Fibroblast of skin of abdomen (primary cell): Measurements from ENCODE around the gene RPAP2. TPM values are rescaled to one million over a fixed set of nuclear protein-coding genes. Genes with fewer than 3 reads are reported as not detected.
A peak's percentile ranks its signal among the peaks of the same experiment; 100 is the strongest.
"Not testable (repeated sequence)": the region's sequence is repeated elsewhere in the genome, so short reads cannot be mapped to it uniquely, and the experiment has no call there.

Experiments used
- DNase-seq: peaks from one replicate; pipeline ENCODE4 v3.0.0-alpha.2; 2013
- polyA plus RNA-seq, 2 experiments: library from polyadenylated mRNA; unstranded; fragments of 120-200 nt; gene quantifications; one replicate each; pipeline ENCODE4 v1.2.1, GENCODE V29; 2013; ENCODE audit not compliant: insufficient read length in 2 of 2

RPAP2 gene
- polyA plus RNA-seq (2013, experiment 1 of 2; ENCODE audit: insufficient read length), result 17.8 TPM
- 17.4 TPM for polyA plus RNA-seq (2013, experiment 2 of 2; ENCODE audit: insufficient read length)

DNA sequence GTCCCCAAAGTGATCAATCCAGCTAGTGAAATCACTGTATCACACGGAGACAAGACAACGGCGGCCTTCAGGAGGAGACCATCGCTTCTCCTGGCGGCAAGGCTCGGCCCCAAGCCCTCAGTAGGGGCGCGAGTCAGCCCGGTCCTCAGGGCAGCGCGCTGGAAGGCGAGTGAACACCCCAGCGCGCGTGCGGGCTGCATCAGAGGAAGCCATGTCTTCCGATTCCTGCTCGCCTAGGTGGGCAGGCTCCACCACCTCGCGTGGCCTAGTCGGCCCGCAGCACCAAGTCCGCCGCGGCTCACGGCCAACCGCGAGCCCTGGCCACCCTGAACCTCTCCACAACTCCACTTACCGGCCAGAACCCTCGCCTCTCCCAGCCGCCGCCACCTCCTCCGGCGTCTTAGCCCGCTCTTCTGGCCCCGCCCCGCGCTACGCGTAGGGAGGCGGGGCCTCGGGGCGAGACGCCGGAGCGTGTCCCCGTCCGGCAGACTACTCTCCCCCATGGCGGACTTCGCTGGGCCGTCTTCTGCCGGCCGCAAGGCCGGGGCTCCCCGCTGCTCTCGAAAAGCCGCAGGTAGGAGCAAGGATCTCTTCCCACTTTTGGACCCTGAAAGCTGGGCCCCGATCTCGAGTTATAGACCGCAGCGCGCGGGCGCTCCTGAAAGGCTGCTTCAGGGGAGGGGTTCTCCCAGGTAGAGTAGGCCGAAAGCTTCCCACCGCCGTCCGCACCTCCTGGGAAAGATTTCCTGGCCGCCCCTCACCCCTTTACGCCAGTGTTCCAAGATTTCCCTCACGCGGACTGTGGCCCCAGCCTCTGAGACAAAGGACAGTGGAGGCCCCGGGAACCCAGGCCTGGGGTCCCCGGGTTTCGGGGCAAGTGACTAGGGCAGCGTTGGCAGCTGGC lies at the start of gene RPAP2, which contains the start of gene GLMN:
TSS of gene RPAP2 (plus strand) at position 487 of the 904 bp plus-strand sequence. CDS start at position 502, 15 bp downstream.
TSS of gene GLMN (minus strand) at position 415 of the 904 bp plus-strand sequence. CDS start 988 bp downstream, outside the sequence.
- peak; percentile 84 for DNase-seq

DNA sequence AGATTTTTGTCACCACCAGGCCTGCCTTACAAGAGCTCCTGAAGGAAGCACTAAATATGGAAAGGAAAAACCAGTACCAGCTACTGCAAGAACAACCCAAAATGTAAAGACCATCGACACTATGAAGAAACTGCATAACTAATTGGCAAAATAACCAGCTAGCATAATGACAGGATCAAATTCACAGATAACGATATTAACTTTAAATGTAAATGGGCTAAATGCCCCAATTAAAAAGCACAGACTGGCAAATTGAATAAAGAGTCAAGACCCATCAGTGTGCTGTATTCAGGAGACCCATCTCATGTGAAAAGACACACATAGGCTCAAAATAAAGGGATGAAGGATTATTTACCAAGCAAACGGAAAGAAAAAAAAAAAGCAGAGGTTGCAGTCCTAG lies 44.1 kb upstream of the RPAP2 start:
- DNase-seq, result not testable (repeated sequence)

DNA sequence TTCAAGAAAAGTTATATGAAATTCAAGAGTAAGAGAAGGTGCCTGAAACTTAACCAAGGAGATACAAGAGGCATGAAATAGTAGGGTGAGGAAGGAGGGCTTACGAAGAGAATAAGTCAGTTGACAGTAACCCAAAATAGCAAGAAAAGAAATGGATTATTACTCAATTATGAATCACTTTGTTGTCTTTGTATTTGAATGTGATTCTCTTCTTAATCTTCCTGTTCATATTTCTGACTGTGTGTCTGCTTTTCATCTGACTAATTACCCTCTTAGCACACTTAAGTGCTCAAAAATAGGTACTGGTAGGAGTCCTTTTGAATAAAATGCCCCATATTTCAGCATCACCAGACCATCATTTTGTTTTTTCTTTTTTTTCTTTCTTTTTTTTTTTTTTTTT lies 39.5 kb upstream of the RPAP2 start:
- DNase-seq, result no peak

DNA sequence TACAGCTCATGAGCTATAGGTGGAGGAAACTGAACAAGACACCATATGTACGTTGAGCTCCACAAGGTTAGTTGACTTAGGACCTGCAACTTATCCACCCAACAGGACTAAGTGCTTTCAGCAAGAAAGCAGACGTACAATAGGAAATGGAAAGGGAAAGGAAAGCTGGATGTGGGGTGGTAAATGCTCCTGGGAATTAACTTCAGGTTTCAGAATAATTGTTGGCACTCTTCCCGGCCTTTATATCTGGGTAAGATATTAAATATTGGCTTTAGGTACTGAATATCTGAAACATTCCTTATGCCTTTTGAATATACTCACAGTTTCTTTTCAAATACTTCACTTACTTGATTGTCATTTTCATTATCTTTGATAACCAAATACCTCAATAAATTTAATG lies 36.3 kb upstream of the RPAP2 start:
- DNase-seq, result no peak

DNA sequence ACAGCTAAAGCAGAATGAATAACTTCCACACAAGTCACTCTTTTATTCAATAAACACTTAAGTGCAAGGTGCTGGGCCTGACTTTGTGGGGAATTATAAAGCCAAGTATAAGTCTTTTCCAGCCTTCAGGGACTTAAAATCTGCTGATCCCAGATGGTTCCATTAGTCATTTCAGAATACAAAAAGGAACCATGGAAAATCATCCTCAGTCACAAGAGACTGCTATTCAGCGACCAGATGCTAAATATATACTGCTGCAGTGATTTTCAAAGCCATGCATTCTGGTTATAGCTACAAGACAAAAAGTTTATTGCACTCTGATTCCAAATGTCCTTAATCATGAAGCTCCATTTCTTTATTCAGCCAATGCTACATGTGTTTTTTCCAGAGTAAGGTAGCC lies 25.8 kb upstream of the RPAP2 start:
- DNase-seq, result no peak

DNA sequence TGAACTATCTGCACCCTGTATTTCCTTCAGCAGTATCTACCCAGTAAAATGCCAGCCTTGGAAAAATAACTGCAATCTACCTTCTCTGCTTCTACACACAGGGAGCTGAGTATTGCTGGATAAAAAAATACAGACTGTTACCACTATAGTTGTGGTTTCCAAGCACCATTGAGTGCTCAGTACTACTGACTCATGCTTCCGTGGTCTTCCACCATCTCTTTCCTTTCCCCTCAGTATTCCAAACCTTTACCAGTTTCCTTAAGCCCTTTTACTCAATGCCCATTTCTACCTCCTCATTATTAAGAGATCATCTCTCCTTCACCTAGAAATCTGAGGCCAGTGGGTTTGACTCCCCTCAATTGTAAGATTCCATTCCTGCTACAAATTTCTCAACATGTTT lies 23.9 kb upstream of the RPAP2 start:
- peak; percentile 31 for DNase-seq

DNA sequence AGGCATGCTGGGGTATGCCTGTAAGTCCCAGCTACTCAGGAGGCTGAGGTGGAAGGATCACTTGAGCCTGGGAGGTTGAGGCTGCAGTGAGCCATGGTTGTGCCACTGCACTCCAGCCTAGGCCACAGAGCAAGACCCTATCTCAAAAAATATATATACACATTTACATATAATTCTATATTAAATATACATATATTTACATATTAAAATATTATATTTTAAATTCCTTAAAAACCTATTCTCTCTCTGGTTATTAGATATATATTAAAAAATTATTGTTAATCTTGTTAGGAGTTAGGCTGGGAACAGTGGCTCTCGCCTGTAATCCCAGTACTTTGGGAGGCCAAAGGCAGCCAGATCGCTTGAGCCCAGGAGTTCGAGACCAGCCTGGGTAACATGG lies 22.8 kb upstream of the RPAP2 start:
- no peak for DNase-seq

DNA sequence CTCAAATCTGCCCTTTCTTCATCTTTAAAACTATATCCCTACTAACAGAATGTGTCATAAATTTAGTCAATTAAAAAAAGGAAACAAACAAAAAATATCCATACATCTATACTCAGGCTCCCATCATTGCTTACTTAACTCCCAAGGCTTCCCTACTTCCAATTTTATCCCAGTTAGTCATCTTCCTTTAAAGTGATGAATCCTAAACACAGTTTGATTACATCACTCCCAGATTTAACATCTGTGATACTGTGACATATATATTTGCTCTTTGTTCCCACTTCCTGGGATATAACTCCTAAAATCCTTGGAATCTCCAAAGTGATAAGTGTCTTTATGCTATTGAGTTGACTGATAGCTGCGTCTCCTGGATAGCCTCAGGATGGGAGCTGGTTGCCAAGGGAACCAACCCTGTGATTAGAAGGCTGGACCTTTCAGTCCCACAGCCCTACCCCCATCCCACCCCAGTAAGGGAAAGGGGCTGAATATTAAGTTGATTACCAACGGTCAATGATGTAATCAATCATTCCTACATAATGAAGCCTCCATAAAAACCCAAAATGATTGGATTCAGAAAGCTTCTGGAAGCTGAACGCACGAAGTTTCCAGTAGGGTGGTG lies 21.6 kb upstream of the RPAP2 start:
- peak; percentile 84 for DNase-seq

DNA sequence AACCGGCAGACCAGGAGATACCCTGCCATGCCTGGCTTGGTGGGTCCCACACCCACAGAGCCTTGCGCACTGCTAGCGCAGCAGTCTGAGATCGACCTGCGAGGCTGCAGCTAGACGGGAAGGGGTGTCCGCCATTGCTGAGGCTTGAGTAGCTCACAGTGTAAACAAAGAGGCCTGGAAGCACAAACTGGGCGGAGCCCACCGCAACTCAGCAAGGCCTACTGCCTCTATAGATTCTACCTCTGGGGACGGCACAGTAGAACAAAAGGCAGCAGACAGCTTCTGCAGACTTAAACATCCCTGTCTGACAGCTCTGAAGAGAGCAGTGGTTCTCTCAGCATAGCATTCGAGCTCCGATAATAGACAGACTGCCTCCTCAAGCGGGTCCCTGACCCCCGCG lies 19.1 kb upstream of the RPAP2 start:
- not testable (repeated sequence) for DNase-seq

DNA sequence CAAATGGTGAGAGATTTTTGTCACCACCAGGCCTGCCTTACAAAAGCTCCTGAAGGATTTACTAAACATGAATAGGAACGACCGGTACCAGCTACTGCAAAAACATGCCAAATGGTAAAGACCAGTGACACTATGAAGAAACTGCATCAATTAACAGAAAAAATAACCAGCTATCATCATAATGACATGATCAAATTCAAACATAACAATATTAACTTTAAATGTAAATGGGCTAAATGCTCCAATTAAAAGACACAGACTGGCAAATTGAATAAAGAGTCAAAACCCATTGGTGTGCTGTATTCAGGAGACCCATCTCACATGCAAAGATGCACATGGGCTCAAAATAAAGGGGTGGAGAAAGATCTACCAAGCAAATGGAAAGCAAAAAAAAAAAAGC lies 17.4 kb upstream of the RPAP2 start:
- DNase-seq, result not testable (repeated sequence)

DNA sequence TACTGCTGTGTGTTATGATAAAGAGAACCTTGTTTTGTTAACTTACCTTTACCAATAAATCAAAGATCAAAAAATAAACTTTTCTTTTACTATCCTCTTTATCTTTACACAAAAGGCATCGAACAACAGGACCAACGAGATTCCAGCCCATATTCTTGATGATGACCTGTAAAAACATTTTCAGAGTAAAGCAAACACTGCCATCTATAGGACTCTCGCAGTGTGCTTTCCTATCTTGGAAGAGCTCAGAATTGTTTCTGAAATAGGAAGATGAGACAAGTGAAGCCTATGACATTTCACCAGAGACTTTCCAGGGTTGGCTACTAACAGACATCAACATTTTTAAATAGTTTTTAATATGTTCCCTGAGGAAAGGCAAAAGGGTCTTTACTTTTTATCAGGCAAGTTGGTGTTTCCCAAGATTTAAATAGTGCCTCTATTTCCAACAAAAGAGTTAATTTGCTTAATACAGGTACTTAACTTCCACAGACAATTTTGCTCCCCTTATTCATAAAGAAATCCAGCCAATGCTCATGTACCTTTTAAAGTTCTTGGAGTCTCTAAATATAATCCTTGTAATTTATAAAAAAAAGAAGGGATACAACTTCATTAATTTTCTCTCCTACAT lies 7.4 kb upstream of the RPAP2 start:
- DNase-seq, result peak; percentile 55

DNA sequence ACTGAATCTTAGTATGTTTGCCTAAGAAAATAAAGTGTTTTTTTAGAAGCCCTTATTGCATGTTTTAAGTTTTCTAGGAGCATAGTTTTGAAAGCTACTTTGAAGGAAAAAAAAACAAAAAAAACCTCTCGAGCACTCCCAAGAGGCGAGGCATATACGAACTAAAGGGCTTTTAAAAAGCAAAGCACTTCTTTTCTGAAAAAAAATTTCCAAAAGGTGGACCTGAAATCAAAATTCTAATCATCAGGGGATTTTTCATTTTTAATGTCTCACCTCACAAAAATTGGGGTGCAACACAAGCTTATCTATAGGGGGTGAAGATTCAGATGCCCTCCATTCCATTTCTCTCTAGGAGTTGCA lies 666 bp upstream of the RPAP2 start:
- no peak for DNase-seq

DNA sequence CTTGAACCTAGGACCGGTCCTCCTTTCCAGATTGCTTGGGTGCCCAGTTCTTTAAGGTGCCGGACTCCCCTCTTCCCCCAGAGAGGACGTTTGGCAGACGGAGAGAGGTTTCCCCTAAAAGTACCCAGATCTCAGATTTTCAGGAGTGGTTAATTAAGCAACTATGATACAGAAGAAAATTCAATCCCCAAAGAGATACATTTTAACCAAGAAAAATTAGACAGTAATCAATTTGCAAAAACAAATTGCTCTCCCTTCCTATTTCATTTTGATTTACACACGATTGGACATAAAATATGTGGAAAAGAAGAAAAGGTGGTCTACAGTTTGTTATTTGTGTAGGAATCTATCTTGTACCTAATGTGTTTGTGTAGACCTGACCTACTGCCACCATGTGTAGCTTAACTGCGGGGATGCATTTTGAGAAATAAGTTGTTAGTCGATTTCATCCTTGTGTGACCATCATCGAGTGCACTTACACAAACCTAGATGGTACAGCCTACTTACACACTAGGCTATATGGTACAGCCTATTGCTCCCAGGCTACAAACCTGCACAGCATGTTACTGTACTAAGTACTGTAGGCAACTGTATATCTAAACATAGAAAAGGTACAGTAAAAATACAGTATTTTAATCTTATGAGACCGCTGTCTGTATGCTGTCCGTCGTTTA lies 755 bp downstream of the RPAP2 start:
- DNase-seq, result no peak

DNA sequence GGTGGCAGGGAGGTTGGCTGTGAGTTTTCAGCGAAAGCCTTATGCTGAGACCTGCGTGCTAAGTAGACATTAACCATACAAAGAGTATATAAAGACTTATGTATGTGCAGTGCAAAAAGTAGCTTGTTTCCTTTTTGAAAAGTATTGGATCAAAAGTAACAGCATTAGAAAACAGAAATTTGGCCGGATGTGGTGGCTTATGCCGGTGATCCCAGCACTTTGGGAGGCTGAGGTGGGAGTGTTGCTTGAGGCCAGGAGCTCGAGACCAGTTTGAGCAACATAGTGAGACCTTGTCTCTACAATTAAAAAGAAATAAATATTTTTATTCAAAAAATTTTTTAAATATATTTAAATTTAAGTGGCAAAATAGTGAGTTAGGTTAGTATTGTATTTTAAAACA lies 2.2 kb downstream of the RPAP2 start:
- no peak for DNase-seq

DNA sequence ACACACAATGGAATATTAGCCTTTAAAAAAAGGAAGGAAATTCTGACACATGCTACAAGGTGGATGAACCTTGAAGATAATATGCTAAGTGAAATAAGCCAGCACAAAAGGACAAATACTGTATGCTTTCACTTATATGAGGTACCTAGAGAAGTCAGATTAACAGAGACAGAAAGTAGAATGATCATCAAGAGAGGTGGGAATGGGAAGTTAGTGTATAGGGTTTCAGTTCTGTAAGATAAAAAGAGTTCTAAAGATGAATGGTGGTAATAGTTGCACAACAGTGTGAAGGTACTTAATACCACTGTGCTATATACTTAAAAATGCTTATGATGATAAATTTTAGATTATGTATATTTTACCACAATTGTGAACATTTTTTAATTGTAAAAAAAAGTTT lies 7.2 kb downstream of the RPAP2 start:
- no peak for DNase-seq

DNA sequence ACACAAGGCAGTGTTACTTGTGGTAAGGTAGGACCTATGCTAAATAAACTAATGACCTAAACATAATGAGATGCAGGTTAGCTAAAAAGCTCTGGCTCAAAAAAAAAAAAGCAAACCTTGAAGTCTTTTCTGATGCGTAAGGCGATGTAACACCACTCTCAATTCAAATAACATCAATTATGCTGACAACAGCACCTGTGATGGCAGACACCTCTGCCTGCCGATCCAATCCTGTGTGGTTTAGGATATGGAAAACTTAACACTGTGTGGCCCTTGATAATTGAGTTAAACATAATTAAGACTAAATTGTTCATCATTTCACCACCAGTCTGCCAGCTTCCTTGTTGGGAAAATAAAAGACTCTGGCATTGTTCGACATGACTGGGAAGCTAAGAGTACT lies 9.1 kb downstream of the RPAP2 start:
- no peak for DNase-seq

DNA sequence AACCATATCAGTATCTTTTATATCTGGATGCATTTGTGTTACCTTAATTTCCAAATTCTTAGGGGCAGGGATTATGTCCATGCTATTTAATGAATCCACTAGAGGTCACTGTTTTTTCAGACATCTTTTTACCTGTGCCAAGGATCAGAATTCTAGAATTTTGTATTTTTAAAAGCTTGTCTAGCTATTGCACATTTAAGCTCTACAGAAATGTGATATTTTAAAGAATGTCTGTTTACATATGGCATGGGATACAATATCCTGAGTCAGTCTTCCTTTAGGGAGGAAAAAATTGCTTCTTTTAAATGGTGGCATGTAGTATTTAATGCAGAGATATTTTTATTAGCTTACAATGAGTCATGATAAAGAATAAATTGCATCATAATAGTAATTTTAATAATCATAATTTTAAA lies 11.3 kb downstream of the RPAP2 start:
- no peak for DNase-seq

DNA sequence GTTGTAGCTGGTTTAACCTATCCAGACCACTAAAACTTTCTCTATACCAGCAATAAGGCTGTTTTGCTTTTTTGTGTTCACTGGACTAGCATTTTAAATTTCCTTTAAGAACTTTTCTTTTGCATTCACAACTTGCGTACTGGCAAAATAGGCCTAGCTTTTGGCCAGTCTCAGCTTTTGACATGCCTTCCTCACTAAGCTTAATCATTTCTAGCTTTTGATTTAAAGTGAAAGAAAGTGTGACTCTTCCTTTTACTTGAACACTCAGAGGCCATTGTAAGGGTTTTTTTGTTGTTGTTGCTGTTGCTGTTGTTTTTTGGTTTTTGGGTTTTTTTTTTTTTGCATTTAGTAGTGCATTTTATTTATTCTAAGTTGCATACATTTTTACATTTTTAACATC lies 15.2 kb downstream of the RPAP2 start:
- no peak for DNase-seq

DNA sequence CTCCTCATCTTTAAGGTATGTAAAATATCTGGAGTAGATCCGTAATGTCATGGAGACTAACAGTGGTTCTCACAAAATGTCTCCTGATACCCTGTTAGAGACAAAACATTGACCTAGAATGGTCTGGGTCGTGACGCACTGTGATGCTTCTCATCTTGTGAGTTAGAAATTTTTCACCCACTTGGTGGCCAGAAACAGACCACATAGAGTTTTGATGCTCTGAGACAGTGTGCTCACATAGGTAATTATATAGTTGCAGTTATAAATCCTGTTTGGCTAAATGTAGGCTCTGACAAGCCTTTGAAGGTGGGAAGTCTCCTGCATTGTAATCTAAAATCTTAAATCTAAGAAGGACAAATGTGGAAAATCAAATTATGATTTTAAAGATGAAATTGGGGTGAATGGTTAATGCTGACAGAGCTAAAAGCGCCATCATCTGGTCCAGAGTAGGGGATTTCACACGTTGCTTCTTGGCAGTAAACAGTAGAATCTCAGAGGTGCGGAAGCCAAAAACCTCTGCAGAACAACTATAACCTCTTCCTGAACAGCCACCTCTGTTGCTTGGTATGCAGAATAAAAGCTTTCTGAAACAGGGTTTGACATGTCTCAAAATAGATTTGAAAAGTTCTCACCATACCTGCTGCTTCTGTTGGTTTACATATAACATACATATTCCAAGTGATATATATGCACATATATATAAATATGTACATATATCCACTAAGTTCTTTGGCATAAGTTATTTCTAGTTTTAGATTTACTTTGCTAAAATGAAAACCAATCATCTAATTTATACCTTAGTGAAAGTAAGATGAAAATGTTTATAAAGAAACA lies 17.1 kb downstream of the RPAP2 start:
- no peak for DNase-seq

DNA sequence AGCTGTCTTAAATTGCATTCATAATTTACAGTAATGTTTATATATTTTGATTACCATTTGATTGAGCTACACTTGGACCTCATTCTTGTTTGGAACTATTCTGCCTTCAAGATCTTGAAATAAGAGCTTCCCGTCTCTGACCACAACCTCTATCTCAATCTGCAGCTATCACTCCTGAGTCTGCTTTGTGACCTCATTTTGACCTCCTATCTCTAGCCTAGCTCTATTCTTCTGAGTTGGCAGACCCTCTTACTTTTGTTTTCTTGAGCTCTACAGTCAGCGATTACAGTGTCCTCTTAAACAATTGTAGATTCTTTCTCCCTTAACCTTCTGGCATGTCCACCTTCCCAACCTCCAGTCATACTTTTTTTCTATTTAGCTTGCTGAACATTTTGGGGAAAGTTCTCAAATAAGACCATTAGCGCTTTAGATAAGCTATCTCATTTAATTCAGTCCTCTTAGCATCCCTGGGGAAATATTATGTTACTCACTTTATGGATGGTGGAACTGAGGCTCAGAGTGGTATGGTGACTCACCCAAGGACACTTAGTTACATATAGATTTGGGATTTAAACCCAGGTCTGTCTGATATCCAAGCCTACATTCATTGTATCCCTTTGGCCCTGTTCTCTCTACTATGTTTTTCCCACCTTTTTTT lies 19.1 kb downstream of the RPAP2 start:
- no peak for DNase-seq
